ENCODE data around the gene ADAM8. TPM values are rescaled to one million over a fixed set of nuclear protein-coding genes. Genes with fewer than 3 reads are reported as not detected.

Gene ADAM8
- total RNA-seq, 2 experiments from 2014 or later, result 10.0 to 16.3 TPM

GRCh38 chr10:133251388-133252222, 25.1 kb downstream of the ADAM8 start:
- ChIA-PET CTCF (ENCODE audit: unreplicated experiment) (no interaction called here), POLR2A (no interaction called here)
- no peak overlapping the region for H3K27ac ChIP-seq (ENCODE audit: low read depth, low read length, poor library complexity, severe bottlenecking)
- H3K4me3 ChIP-seq (ENCODE audit: low read depth, low read length, poor library complexity, severe bottlenecking), result no peak overlapping the region
- H4K20me1 ChIP-seq (ENCODE audit: insufficient read depth, low read length), result no peaks in the 10 kb centered on the region
- no peaks in the 10 kb centered on the region for H3K4me1 ChIP-seq (ENCODE audit: insufficient read depth, low read length, poor library complexity, severe bottlenecking)
- BruUV-seq (replicated peaks), result no TSS peak
- intact Hi-C loops (cut with micrococcal nuclease; ENCODE audit: unreplicated experiment), result no loop called here
- H3K9me2 ChIP-seq (ENCODE audit: insufficient read depth, low read length), result no peaks in the 10 kb centered on the region
- H3K36me3 ChIP-seq (ENCODE audit: insufficient read depth, low read length), result no peaks in the 10 kb centered on the region
- no peaks in the 10 kb centered on the region for H3K79me2 ChIP-seq (ENCODE audit: insufficient read depth, low read depth, low read length)
- no peaks in the 10 kb centered on the region for H3K9me3 ChIP-seq (ENCODE audit: low read length)
- no peak overlapping the region for H3K4me2 ChIP-seq (ENCODE audit: low read length)
- DNase-seq (ENCODE audit: low spot score), result no peak
- no peak for TF ChIP-seq CTCF (conservative IDR thresholded peaks at IDR 0.05; ENCODE audit: low read length)
- no peak for TF ChIP-seq EZH2phosphoT487 (IDR thresholded peaks at IDR 0.05; ENCODE audit: borderline replicate concordance, low read depth, low read length)
- no peak overlapping the region for H2AFZ ChIP-seq (ENCODE audit: low read length)

- POLR2A ChIA-PET, result no interaction called here
- no peak for TF ChIP-seq EZH2phosphoT487 (IDR thresholded peaks at IDR 0.05; ENCODE audit: borderline replicate concordance, low read depth, low read length)
- no peak for TF ChIP-seq CTCF (conservative IDR thresholded peaks at IDR 0.05; ENCODE audit: low read length)
- Histone ChIP-seq H3K27ac (ENCODE audit: low read depth, low read length, poor library complexity, severe bottlenecking) (no peak overlapping the region), H3K36me3 (ENCODE audit: insufficient read depth, low read length) (no peaks in the 10 kb centered on the region), H3K4me2 (ENCODE audit: low read length) (no peak overlapping the region), H2AFZ (ENCODE audit: low read length) (no peak overlapping the region), H3K79me2 (ENCODE audit: insufficient read depth, low read depth, low read length) (no peaks in the 10 kb centered on the region), H3K9me3 (ENCODE audit: low read length) (no peaks in the 10 kb centered on the region), H3K9me2 (ENCODE audit: insufficient read depth, low read length) (no peaks in the 10 kb centered on the region), H3K4me3 (ENCODE audit: low read depth, low read length, poor library complexity, severe bottlenecking) (no peak overlapping the region), H3K4me1 (ENCODE audit: insufficient read depth, low read length, poor library complexity, severe bottlenecking) (no peaks in the 10 kb centered on the region), H4K20me1 (ENCODE audit: insufficient read depth, low read length) (no peaks in the 10 kb centered on the region)
- no TSS peak for BruUV-seq (replicated peaks)
- intact Hi-C loops (cut with micrococcal nuclease; ENCODE audit: unreplicated experiment), result loop anchor here (10.0 kb wide), 1 partner anchor 265 kb away; no protein-coding TSS in a partner anchor
- DNase-seq (ENCODE audit: low spot score), result no peak
- CTCF ChIA-PET (ENCODE audit: unreplicated experiment), result no interaction called here
These were observed 26.5 kb downstream of the ADAM8 start for GRCh38 chr10:133249975-133250754.

Data from OCI-LY7 (cell line).